Fibroblast of mammary gland (primary cell): ENCODE results near the gene TGIF2LY.
"Not testable (repeated sequence)": the region's sequence is repeated elsewhere in the genome, so short reads cannot be mapped to it uniquely, and the experiment has no call there.

ENCODE experiments used
- DNase-seq: peaks from one replicate; pipeline ENCODE4 v3.0.0-alpha.2; 2010; ENCODE audit warnings: low read depth
- H3K4me3 ChIP-seq: 2 replicates; pipeline ENCODE4 v1.5.1; 2011; ENCODE audit warnings: low read depth, mild to moderate bottlenecking, low read length, moderate library complexity; ENCODE audit not compliant: control insufficient read depth

The TGIF2LY gene

GRCh38 chrY:3578767-3579166, at the start of gene TGIF2LY:
Gene TGIF2LY, plus strand, starts transcription at chrY:3579067. Its CDS starts 178 bp downstream, at chrY:3579245.
- not testable (repeated sequence) for H3K4me3 ChIP-seq, DNase-seq
